Type B pancreatic cell (in vitro differentiated cells): Measurements from ENCODE around the gene PRLH. TPM values are rescaled to one million over a fixed set of nuclear protein-coding genes. Genes with fewer than 3 reads are reported as not detected.

Experiments
- DNase-seq: peaks from one replicate; pipeline ENCODE4 v3.0.0; 2021; ENCODE audit warnings: mixed read lengths; ENCODE audit not compliant: unreplicated experiment; ENCODE audit errors: extremely low spot score
- H3K27ac Mint-ChIP-seq: 2 replicates; pipeline ENCODE4 v1.8.0; 2021; ENCODE audit warnings: mild to moderate bottlenecking, mixed read lengths
- H3K27me3 Mint-ChIP-seq: 2 replicates; pipeline ENCODE4 v1.8.0; 2021; ENCODE audit warnings: mixed read lengths
- H3K36me3 Mint-ChIP-seq: 2 replicates; pipeline ENCODE4 v1.8.0; 2021; ENCODE audit warnings: mixed read lengths
- H3K4me1 Mint-ChIP-seq: one replicate; pipeline ENCODE4 v1.8.0; 2021; ENCODE audit warnings: mixed read lengths; ENCODE audit not compliant: unreplicated experiment
- H3K4me3 Mint-ChIP-seq: 2 replicates; pipeline ENCODE4 v1.8.0; 2021; ENCODE audit warnings: mild to moderate bottlenecking, mixed read lengths
- H3K9me3 Mint-ChIP-seq: 2 replicates; pipeline ENCODE4 v1.8.0; 2021; ENCODE audit warnings: mixed read lengths
- CTCF ChIP-seq: fragments of 200-600 bp; sonication (generic); conservative IDR thresholded peaks from 2 replicates; pipeline ENCODE4 v1.5.0; 2021; ENCODE audit warnings: antibody characterized with exemption, mild to moderate bottlenecking
- total RNA-seq: library from RNA; stranded (reverse); gene quantifications from 2 replicates; pipeline ENCODE4 v1.2.1, GENCODE V29; 2021; ENCODE audit warnings: low replicate concordance

Gene PRLH
- total RNA-seq, 1 donor from 2014 or later, result not detected

GRCh38 chr2:237536083-237536415 lies 30.3 kb upstream of the PRLH start:
- no peak for DNase-seq
- Mint-ChIP-seq H3K4me1 (peaks cover 19% of the 10 kb centered on the region), H3K9me3 (no peaks in the 10 kb centered on the region), H3K27me3 (no peaks in the 10 kb centered on the region), H3K4me3 (no peak overlapping the region), H3K36me3 (no peaks in the 10 kb centered on the region), H3K27ac (no peak overlapping the region)
- no peak for TF ChIP-seq CTCF

GRCh38 chr2:237536617-237537016 lies 29.8 kb upstream of the PRLH start:
- Mint-ChIP-seq H3K4me3 (no peak overlapping the region), H3K27ac (no peak overlapping the region), H3K9me3 (no peaks in the 10 kb centered on the region), H3K27me3 (no peaks in the 10 kb centered on the region), H3K36me3 (peaks cover 2% of the 10 kb centered on the region), H3K4me1 (peaks cover 19% of the 10 kb centered on the region)
- no peak for TF ChIP-seq CTCF
- DNase-seq, result no peak

- no peak for DNase-seq
- Mint-ChIP-seq H3K27me3 (no peaks in the 10 kb centered on the region), H3K4me3 (no peak overlapping the region), H3K36me3 (peaks cover 3% of the 10 kb centered on the region), H3K4me1 (peaks cover 9% of the 10 kb centered on the region), H3K27ac (no peak overlapping the region), H3K9me3 (no peaks in the 10 kb centered on the region)
- no peak for TF ChIP-seq CTCF
Measured at GRCh38 chr2:237538001-237538720, 28.2 kb upstream of the PRLH start.

GRCh38 chr2:237538901-237539300 lies 27.5 kb upstream of the PRLH start:
- H3K36me3 Mint-ChIP-seq, result peaks cover 3% of the 10 kb centered on the region

GRCh38 chr2:237539681-237540080 lies 26.7 kb upstream of the PRLH start:
- H3K27ac Mint-ChIP-seq, result peak overlapping the region; percentile 59
- DNase-seq, result no peak
- no peak for TF ChIP-seq CTCF

More at GRCh38 chr2:237538901-237539300, 27.5 kb upstream of the PRLH start:
- no peaks in the 10 kb centered on the region for H3K9me3 Mint-ChIP-seq
- DNase-seq, result no peak
- H3K4me3 Mint-ChIP-seq, result no peak overlapping the region
- peaks cover 9% of the 10 kb centered on the region for H3K4me1 Mint-ChIP-seq
- no peaks in the 10 kb centered on the region for H3K27me3 Mint-ChIP-seq
- TF ChIP-seq CTCF, result no peak
- H3K27ac Mint-ChIP-seq, result no peak overlapping the region

More at GRCh38 chr2:237539681-237540080, 26.7 kb upstream of the PRLH start:
- Mint-ChIP-seq H3K36me3 (peaks cover 3% of the 10 kb centered on the region), H3K4me1 (peaks cover 9% of the 10 kb centered on the region), H3K27me3 (no peaks in the 10 kb centered on the region), H3K9me3 (no peaks in the 10 kb centered on the region), H3K4me3 (no peak overlapping the region)
